ENCODE measurements around the gene MAPK8.

Gene MAPK8

GRCh38 chr10:48451969-48452878 lies 145.7 kb downstream of the MAPK8 start:
- peak; percentile 46 for DNase-seq

GRCh38 chr10:48452879-48453412 lies 146.5 kb downstream of the MAPK8 start:
- DNase-seq: peak; percentile 47

GRCh38 chr10:48453451-48454301 lies 147.2 kb downstream of the MAPK8 start:
- DNase-seq: peak; percentile 39

- DNase-seq: peak; percentile 72
Measured at GRCh38 chr10:48454302-48455054, 148.0 kb downstream of the MAPK8 start.

GRCh38 chr10:48455055-48455391 lies 148.5 kb downstream of the MAPK8 start:
- DNase-seq: peak; percentile 45

GRCh38 chr10:48455392-48456151 lies 149.1 kb downstream of the MAPK8 start:
- DNase-seq: peak; percentile 46

GRCh38 chr10:48456361-48456804 lies 149.9 kb downstream of the MAPK8 start:
- DNase-seq: peak; percentile 49

- DNase-seq: peak; percentile 43
Measured at GRCh38 chr10:48456808-48457761, 150.6 kb downstream of the MAPK8 start.

GRCh38 chr10:48457949-48458661 lies 151.6 kb downstream of the MAPK8 start:
- DNase-seq: peak; percentile 44

- DNase-seq: no peak
Measured at GRCh38 chr10:48458662-48459048, 152.2 kb downstream of the MAPK8 start.

- peak; percentile 63 for DNase-seq
Measured at GRCh38 chr10:48459270-48460150, 153.0 kb downstream of the MAPK8 start.

- DNase-seq: no peak
Measured at GRCh38 chr10:48460182-48460581, 153.7 kb downstream of the MAPK8 start.

GRCh38 chr10:48461623-48462481 lies 155.4 kb downstream of the MAPK8 start:
- DNase-seq: peak; percentile 33

GRCh38 chr10:48462482-48463020 lies 156.1 kb downstream of the MAPK8 start:
- DNase-seq: peak; percentile 46

GRCh38 chr10:48463318-48464003 lies 157.0 kb downstream of the MAPK8 start:
- peak; percentile 81 for DNase-seq

GRCh38 chr10:48464121-48464870 lies 157.8 kb downstream of the MAPK8 start:
- peak; percentile 47 for DNase-seq

All from islet precursor cell (in vitro differentiated cells).